Spleen (tissue), 11 donors: Measurements from ENCODE around the gene PIK3R6. TPM values are rescaled to one million over a fixed set of nuclear protein-coding genes. Genes with fewer than 3 reads are reported as not detected.

Experiments
- DNase-seq: peaks from one replicate; pipeline ENCODE4 v3.0.0-alpha.2; 2020
- H3K27ac ChIP-seq, 8 donors: fragments of 200-600 bp; sonication (generic) in 7 of 8; 1 replicate in 4 of 8; 2 replicates in 4 of 8; pipeline versions ENCODE4 v1.5.0 to v1.8.0; 2016 to 2021; ENCODE audit warnings: inconsistent platforms in 4 of 8, mild to moderate bottlenecking in 4 of 8, moderate library complexity in 1 of 8
- H3K27me3 ChIP-seq, 7 donors: fragments of 200-600 bp; sonication (generic) in 6 of 7; replicated peaks in 1 of 7; 1 replicate in 4 of 7; 2 replicates in 3 of 7; pipeline versions ENCODE4 v1.5.0 to v1.8.0; 2016 to 2021; ENCODE audit warnings: inconsistent platforms in 3 of 7, mild to moderate bottlenecking in 1 of 7
- H3K36me3 ChIP-seq, 6 donors: fragments of 200-600 bp; sonication (generic) in 5 of 6; 1 replicate in 4 of 6; 2 replicates in 2 of 6; pipeline versions ENCODE4 v1.5.0 to v1.8.0; 2016 to 2021; ENCODE audit warnings: inconsistent platforms in 2 of 6
- H3K4me1 ChIP-seq, 6 donors: fragments of 200-600 bp; sonication (generic) in 5 of 6; 1 replicate in 3 of 6; 2 replicates in 3 of 6; pipeline versions ENCODE4 v1.5.0 to v1.8.0; 2016 to 2021; ENCODE audit warnings: inconsistent platforms in 3 of 6
- H3K4me3 ChIP-seq, 8 donors: fragments of 200-600 bp; sonication (generic) in 7 of 8; 1 replicate in 4 of 8; 2 replicates in 4 of 8; pipeline versions ENCODE4 v1.5.0 to v1.8.0; 2016 to 2021; ENCODE audit warnings: inconsistent platforms in 4 of 8, mild to moderate bottlenecking in 4 of 8, moderate library complexity in 2 of 8
- H3K9me3 ChIP-seq, 8 donors: fragments of 200-600 bp; sonication (generic) in 7 of 8; 1 replicate in 4 of 8; 2 replicates in 4 of 8; pipeline versions ENCODE4 v1.5.0 to v1.8.0; 2016 to 2021; ENCODE audit warnings: inconsistent platforms in 4 of 8
- CTCF ChIP-seq, 11 experiments: fragments of 200-600 bp in 7 of 11; fragments of 450-650 bp in 4 of 11; sonication (generic) in 4 of 11; IDR thresholded peaks in 8 of 11; conservative IDR thresholded peaks in 3 of 11; 1 replicate in 7 of 11; 2 replicates in 4 of 11; pipeline versions ENCODE4 v1.4.0 to v1.8.0; 2016 to 2021; ENCODE audit warnings: antibody characterized with exemption in 11 of 11, inconsistent platforms in 4 of 11, mild to moderate bottlenecking in 1 of 11
- POLR2A ChIP-seq, 3 donors: fragments of 450-650 bp; IDR thresholded peaks; one replicate each; pipeline ENCODE4 v1.5.1; 2017; ENCODE audit warnings: antibody characterized with exemption in 3 of 3, mild to moderate bottlenecking in 1 of 3
- POLR2AphosphoS5 ChIP-seq, 3 donors: sonication (generic); formaldehyde crosslinking; IDR thresholded peaks; one replicate each; pipeline ENCODE4 v1.5.1; 2017; ENCODE audit warnings: antibody characterized with exemption in 3 of 3
- WGBS, 5 donors: extraction: QIAGEN DNeasy Blood & Tissue Kit in 3 of 5; methylation state at CpG; one replicate each; pipeline versions ENCODE4 v1.1.5 to v1.1.7; 2013 to 2018; 5-methylcytosine and 5-hydroxymethylcytosine counted together
- intact Hi-C: fragments of 100-400 bp; cut with DNase I; formaldehyde crosslinking; loops from one replicate; pipeline ENCODE4 v1.15.0; 2023; ENCODE audit warnings: low total_unique reads
- polyA plus RNA-seq, 3 donors: library from polyadenylated mRNA; stranded (reverse); fragments of 200-250 nt; gene quantifications; one replicate each; pipeline ENCODE4 v1.2.1, GENCODE V29; 2013
- total RNA-seq, 7 donors: library from RNA; depleted of rRNA in 3 of 7; stranded (reverse); fragments of >200 nt in 3 of 7; fragmentation: NEBNext Ultra II Directional in 4 of 7; extraction: Animal tissue kit (Norgen Biotek cat#: 25700) in 4 of 7; gene quantifications; one replicate each; pipeline versions ENCODE4 v1.1.0 to v1.2.1, GENCODE V29; 2016 to 2021
- donor health status: healthy with polysubstance abuse.
- donor health status: DM: no; HTN: no; CAD: no; lungs with moderate emphysema.
- donor health status: DM: no; HTN: no; CAD: no.
- donor health status: Bipolar disorder and iron deficiency.
- donor health status: healthy.
- donor health status: DM: no; HTN: no; CAD: no.
- donor health status: DM: yes; HTN: yes; CAD: no.

Gene PIK3R6
- total and polyA plus RNA-seq, 10 donors = 1.3 to 9.6 (median 6.5) TPM

GRCh38 chr17:8913879-8914278, 46.4 kb upstream of the PIK3R6 start:
- Histone ChIP-seq H3K27ac (no peak overlapping the region), H3K4me3 (no peak overlapping the region), H3K9me3 (peaks cover 0 to 22% (median 16%) of the 10 kb centered on the region in 8 donors), H3K36me3 (peaks cover 0 to 65% (median 6%) of the 10 kb centered on the region in 6 donors), H3K27me3 (peaks cover 0 to 5% (median 0%) of the 10 kb centered on the region in 7 donors), H3K4me1 (peaks cover 0 to 73% (median 29%) of the 10 kb centered on the region in 6 donors)
- DNase-seq = no peak
- WGBS, 5 donors = 81 to 100% (median 87%) methylated on average over 1 to 4 of the region's 4 CpGs
- intact Hi-C loops = no loop called here
- TF ChIP-seq CTCF (IDR thresholded peaks at IDR 0.05 in 8 of 11, conservative IDR thresholded peaks at IDR 0.05 in 3 of 11) = no peak
- TF ChIP-seq POLR2AphosphoS5 (IDR thresholded peaks at IDR 0.05) = peak in 2 of 3 donors; percentile 6 to 11
- TF ChIP-seq POLR2A (IDR thresholded peaks at IDR 0.05) = no peak

- peaks cover 0 to 73% (median 29%) of the 10 kb centered on the region in 6 donors for H3K4me1 ChIP-seq
- peak overlapping the region in 1 of 8 donors; percentile 17 for H3K27ac ChIP-seq
- no peak overlapping the region for H3K4me3 ChIP-seq
- peaks cover 0 to 5% (median 0%) of the 10 kb centered on the region in 7 donors for H3K27me3 ChIP-seq
- intact Hi-C loops = no loop called here
- peaks cover 0 to 15% (median 8%) of the 10 kb centered on the region in 8 donors for H3K9me3 ChIP-seq
- TF ChIP-seq POLR2AphosphoS5 (IDR thresholded peaks at IDR 0.05) = no peak
- TF ChIP-seq CTCF (IDR thresholded peaks at IDR 0.05 in 8 of 11, conservative IDR thresholded peaks at IDR 0.05 in 3 of 11) = no peak
- TF ChIP-seq POLR2A (IDR thresholded peaks at IDR 0.05) = no peak
- 88 to 97% (median 95%) methylated on average over 6 of the region's 6 CpGs for WGBS, 5 donors
- peaks cover 0 to 73% (median 7%) of the 10 kb centered on the region in 6 donors for H3K36me3 ChIP-seq
- DNase-seq = no peak
Measured at GRCh38 chr17:8913091-8913490, 45.6 kb upstream of the PIK3R6 start.

GRCh38 chr17:8912084-8912981, 44.9 kb upstream of the PIK3R6 start:
- Histone ChIP-seq H3K4me3 (no peak overlapping the region), H3K27me3 (peaks cover 0 to 5% (median 0%) of the 10 kb centered on the region in 7 donors), H3K27ac (peak overlapping the region in 1 of 8 donors; percentile 39), H3K36me3 (peaks cover 0 to 80% (median 7%) of the 10 kb centered on the region in 6 donors), H3K4me1 (peaks cover 0 to 70% (median 29%) of the 10 kb centered on the region in 6 donors), H3K9me3 (peaks cover 0 to 7% (median under 1%) of the 10 kb centered on the region in 8 donors)
- intact Hi-C loops = no loop called here
- DNase-seq = no peak
- 72 to 82% (median 77%) methylated on average over 16 to 18 of the region's 18 CpGs for WGBS, 5 donors
- TF ChIP-seq CTCF (IDR thresholded peaks at IDR 0.05 in 8 of 11, conservative IDR thresholded peaks at IDR 0.05 in 3 of 11) (no peak), POLR2A (IDR thresholded peaks at IDR 0.05) (no peak), POLR2AphosphoS5 (IDR thresholded peaks at IDR 0.05) (no peak)
